ENCODE data around the gene AKAP17A.

GRCh38 chrX:1649621-1650020, 58.2 kb downstream of the AKAP17A start:
- TF ChIP-seq CTCF (IDR thresholded peaks at IDR 0.05) = no peak
- TF ChIP-seq POLR2A (IDR thresholded peaks at IDR 0.05) = no peak

Data from thyroid gland (tissue), 4 donors.